NCI-H1417 (cell line): Measurements from ENCODE around the gene DNAJC8.

Source experiments
- DNase-seq, 3 experiments: peaks; one replicate each; lab custom pipeline; 2025; lab: John Stamatoyannopoulos, UW

The DNAJC8 gene

GRCh38 chr1:28171246-28171645 is 61.6 kb downstream of the DNAJC8 start:
- DNase-seq, result no peak

GRCh38 chr1:28170001-28170596 is 62.7 kb downstream of the DNAJC8 start:
- DNase-seq, result no peak

- no peak for DNase-seq
Measured at GRCh38 chr1:28163496-28164161, 69.2 kb downstream of the DNAJC8 start.

GRCh38 chr1:28162151-28162550 is 70.7 kb downstream of the DNAJC8 start:
- DNase-seq, result no peak

GRCh38 chr1:28161751-28162150 is 71.1 kb downstream of the DNAJC8 start:
- no peak for DNase-seq

GRCh38 chr1:28160782-28161266 is 72.0 kb downstream of the DNAJC8 start:
- no peak for DNase-seq

GRCh38 chr1:28159680-28160079 is 73.1 kb downstream of the DNAJC8 start:
- no peak for DNase-seq

GRCh38 chr1:28159243-28159642 is 73.6 kb downstream of the DNAJC8 start:
- DNase-seq, result no peak

- DNase-seq, result no peak
Measured at GRCh38 chr1:28157894-28158293, 74.9 kb downstream of the DNAJC8 start.

- no peak for DNase-seq
Measured at GRCh38 chr1:28156821-28157220, 76.0 kb downstream of the DNAJC8 start.

GRCh38 chr1:28155628-28156027 is 77.2 kb downstream of the DNAJC8 start:
- DNase-seq, result no peak

- DNase-seq, result no peak
Measured at GRCh38 chr1:28154078-28154594, 78.7 kb downstream of the DNAJC8 start.
